ENCODE data around the gene ZSWIM5. TPM values are rescaled to one million over a fixed set of nuclear protein-coding genes. Genes with fewer than 3 reads are reported as not detected.
"Not testable (repeated sequence)": the region's sequence is repeated elsewhere in the genome, so short reads cannot be mapped to it uniquely, and the experiment has no call there.

Gene ZSWIM5
- polyA plus RNA-seq, 4 donors, result 3.8 to 8.1 (median 4.3) TPM

DNA sequence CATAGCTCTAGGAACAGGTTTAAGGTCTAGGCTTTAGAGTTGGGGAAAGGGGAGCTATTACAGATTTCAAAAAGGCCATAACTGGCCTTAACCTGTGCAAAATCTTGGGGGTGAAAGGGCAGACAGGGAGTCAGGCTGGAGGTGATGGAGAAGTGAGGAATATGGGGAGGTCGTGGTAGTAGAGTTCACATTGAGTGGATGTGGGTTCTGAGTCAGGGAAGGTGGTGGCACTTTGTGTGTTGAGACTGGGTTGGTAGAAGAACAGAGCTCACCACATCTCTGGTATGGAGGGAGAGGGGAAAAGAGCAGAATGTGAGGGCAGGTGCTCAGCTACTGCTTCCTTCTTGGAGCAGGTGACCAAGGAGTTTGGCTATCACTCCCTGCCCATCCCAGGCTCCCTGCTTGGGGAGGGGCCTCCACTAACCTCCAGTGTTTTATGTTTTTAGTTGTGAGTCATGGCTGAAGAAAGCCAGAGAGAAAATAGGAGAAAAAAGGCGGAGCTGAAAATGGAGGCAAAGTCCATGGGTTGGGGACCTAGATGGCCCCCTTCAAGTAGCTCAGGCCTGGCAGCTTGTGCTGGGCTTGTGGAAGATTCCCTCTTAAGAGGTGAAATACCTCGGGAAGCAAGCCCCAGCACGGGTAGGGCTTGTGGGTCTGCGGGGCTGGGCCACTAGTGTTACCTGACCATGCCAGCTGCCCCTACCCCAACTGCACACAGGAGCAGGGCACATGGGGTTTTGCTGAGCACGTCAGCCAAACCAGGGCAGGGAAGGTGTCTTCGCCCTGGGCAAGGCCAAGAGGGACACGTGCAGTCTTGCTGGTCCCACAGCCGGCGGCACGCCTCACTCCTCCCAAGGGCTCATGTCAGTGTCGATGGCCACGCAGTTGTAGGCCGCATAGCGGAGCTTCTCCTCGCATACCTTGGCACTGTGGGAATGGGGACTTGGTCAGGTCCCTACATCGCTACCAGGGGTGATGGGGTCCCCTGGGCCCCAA is 203.5 kb downstream of the ZSWIM5 start:
- H3K27ac ChIP-seq (ENCODE audit: low read depth in 1 of 3, low read length in 2 of 3), result peak overlapping the region in 2 of 3 donors; percentile 2 to 51
- DNase-seq (peak; percentile 17 to 77), FAIRE-seq (no peak)
- peaks cover 0 to 14% (median 0%) of the 10 kb centered on the region in 3 donors for H3K4me1 ChIP-seq (ENCODE audit: control insufficient read depth in 3 of 3, insufficient read depth in 2 of 3, low read depth in 1 of 3, low read length in 2 of 3)
- H3K36me3 ChIP-seq (ENCODE audit: control insufficient read depth in 3 of 3, insufficient read depth in 2 of 3, low read depth in 1 of 3, low read length in 3 of 3), result peaks cover 32 to 70% (median 50%) of the 10 kb centered on the region in 3 donors
- no peaks in the 10 kb centered on the region for H3K27me3 ChIP-seq (ENCODE audit: control insufficient read depth in 3 of 3, insufficient read depth in 3 of 3, low read length in 3 of 3)
- H3K9me3 ChIP-seq (ENCODE audit: control insufficient read depth in 2 of 2, insufficient read depth in 1 of 2, low read depth in 1 of 2, low read length in 1 of 2), result no peaks in the 10 kb centered on the region
- H3K4me3 ChIP-seq (ENCODE audit: low read depth in 1 of 3, low read length in 3 of 3), result no peak overlapping the region
- 78 to 88% (median 79%) methylated on average over 17 of the region's 17 CpGs for WGBS, 3 donors

- not testable (repeated sequence) for H3K4me3 ChIP-seq (ENCODE audit: low read depth in 1 of 3, low read length in 3 of 3); DNase-seq; FAIRE-seq; H3K27ac ChIP-seq (ENCODE audit: low read depth in 1 of 3, low read length in 2 of 3); H3K27me3 ChIP-seq (ENCODE audit: control insufficient read depth in 3 of 3, insufficient read depth in 3 of 3, low read length in 3 of 3); H3K9me3 ChIP-seq (ENCODE audit: control insufficient read depth in 2 of 2, insufficient read depth in 1 of 2, low read depth in 1 of 2, low read length in 1 of 2)
- peaks cover 0 to 14% (median 0%) of the 10 kb centered on the region in 3 donors for H3K4me1 ChIP-seq (ENCODE audit: control insufficient read depth in 3 of 3, insufficient read depth in 2 of 3, low read depth in 1 of 3, low read length in 2 of 3)
- H3K36me3 ChIP-seq (ENCODE audit: control insufficient read depth in 3 of 3, insufficient read depth in 2 of 3, low read depth in 1 of 3, low read length in 3 of 3), result peaks cover 24 to 56% (median 38%) of the 10 kb centered on the region in 3 donors
- WGBS, 3 donors, result 91 to 92% (median 92%) methylated on average over 8 of the region's 8 CpGs
Observed at GRCh38 chr1:45001576-45001975, 204.8 kb downstream of the ZSWIM5 start.

- H3K27me3 ChIP-seq (ENCODE audit: control insufficient read depth in 3 of 3, insufficient read depth in 3 of 3, low read length in 3 of 3), result no peaks in the 10 kb centered on the region
- peaks cover 0 to 14% (median 0%) of the 10 kb centered on the region in 3 donors for H3K4me1 ChIP-seq (ENCODE audit: control insufficient read depth in 3 of 3, insufficient read depth in 2 of 3, low read depth in 1 of 3, low read length in 2 of 3)
- no peak for FAIRE-seq
- no peak overlapping the region for H3K27ac ChIP-seq (ENCODE audit: low read depth in 1 of 3, low read length in 2 of 3)
- 62 to 67% (median 67%) methylated on average over 7 of the region's 7 CpGs for WGBS, 3 donors
- peak; percentile 19 to 32 for DNase-seq
- H3K9me3 ChIP-seq (ENCODE audit: control insufficient read depth in 2 of 2, insufficient read depth in 1 of 2, low read depth in 1 of 2, low read length in 1 of 2), result no peaks in the 10 kb centered on the region
- peaks cover 22 to 51% (median 35%) of the 10 kb centered on the region in 3 donors for H3K36me3 ChIP-seq (ENCODE audit: control insufficient read depth in 3 of 3, insufficient read depth in 2 of 3, low read depth in 1 of 3, low read length in 3 of 3)
- H3K4me3 ChIP-seq (ENCODE audit: low read depth in 1 of 3, low read length in 3 of 3), result no peak overlapping the region
Observed at GRCh38 chr1:45001011-45001481, 205.4 kb downstream of the ZSWIM5 start.

GRCh38 chr1:44999232-44999631 is 207.2 kb downstream of the ZSWIM5 start:
- Histone ChIP-seq H3K4me3 (ENCODE audit: low read depth in 1 of 3, low read length in 3 of 3) (no peak overlapping the region), H3K4me1 (ENCODE audit: control insufficient read depth in 3 of 3, insufficient read depth in 2 of 3, low read depth in 1 of 3, low read length in 2 of 3) (peaks cover 0 to 14% (median 0%) of the 10 kb centered on the region in 3 donors), H3K9me3 (ENCODE audit: control insufficient read depth in 2 of 2, insufficient read depth in 1 of 2, low read depth in 1 of 2, low read length in 1 of 2) (no peaks in the 10 kb centered on the region), H3K27me3 (ENCODE audit: control insufficient read depth in 3 of 3, insufficient read depth in 3 of 3, low read length in 3 of 3) (no peaks in the 10 kb centered on the region), H3K27ac (ENCODE audit: low read depth in 1 of 3, low read length in 2 of 3) (no peak overlapping the region), H3K36me3 (ENCODE audit: control insufficient read depth in 3 of 3, insufficient read depth in 2 of 3, low read depth in 1 of 3, low read length in 3 of 3) (peaks cover 13 to 33% (median 18%) of the 10 kb centered on the region in 3 donors)
- WGBS, 3 donors, result 79 to 93% (median 81%) methylated on average over 3 of the region's 3 CpGs
- DNase-seq (no peak), FAIRE-seq (no peak)

GRCh38 chr1:44995467-44996238 is 210.8 kb downstream of the ZSWIM5 start:
- 93 to 97% (median 94%) methylated on average over 7 of the region's 7 CpGs for WGBS, 3 donors
- Histone ChIP-seq H3K36me3 (ENCODE audit: control insufficient read depth in 3 of 3, insufficient read depth in 2 of 3, low read depth in 1 of 3, low read length in 3 of 3) (no peaks in the 10 kb centered on the region), H3K4me3 (ENCODE audit: low read depth in 1 of 3, low read length in 3 of 3) (no peak overlapping the region), H3K9me3 (ENCODE audit: control insufficient read depth in 2 of 2, insufficient read depth in 1 of 2, low read depth in 1 of 2, low read length in 1 of 2) (no peaks in the 10 kb centered on the region), H3K27me3 (ENCODE audit: control insufficient read depth in 3 of 3, insufficient read depth in 3 of 3, low read length in 3 of 3) (no peaks in the 10 kb centered on the region), H3K27ac (ENCODE audit: low read depth in 1 of 3, low read length in 2 of 3) (no peak overlapping the region), H3K4me1 (ENCODE audit: control insufficient read depth in 3 of 3, insufficient read depth in 2 of 3, low read depth in 1 of 3, low read length in 2 of 3) (no peaks in the 10 kb centered on the region)
- FAIRE-seq, result no peak
- DNase-seq, result no peak

GRCh38 chr1:44994309-44994898 is 212.0 kb downstream of the ZSWIM5 start:
- FAIRE-seq (no peak), DNase-seq (no peak)
- H3K4me1 ChIP-seq (ENCODE audit: control insufficient read depth in 3 of 3, insufficient read depth in 2 of 3, low read depth in 1 of 3, low read length in 2 of 3), result no peaks in the 10 kb centered on the region
- H3K9me3 ChIP-seq (ENCODE audit: control insufficient read depth in 2 of 2, insufficient read depth in 1 of 2, low read depth in 1 of 2, low read length in 1 of 2), result no peaks in the 10 kb centered on the region
- H3K27ac ChIP-seq (ENCODE audit: low read depth in 1 of 3, low read length in 2 of 3), result no peak overlapping the region
- H3K36me3 ChIP-seq (ENCODE audit: control insufficient read depth in 3 of 3, insufficient read depth in 2 of 3, low read depth in 1 of 3, low read length in 3 of 3), result no peaks in the 10 kb centered on the region
- WGBS, 3 donors, result 74 to 84% (median 78%) methylated on average over 7 of the region's 7 CpGs
- H3K4me3 ChIP-seq (ENCODE audit: low read depth in 1 of 3, low read length in 3 of 3), result no peak overlapping the region
- H3K27me3 ChIP-seq (ENCODE audit: control insufficient read depth in 3 of 3, insufficient read depth in 3 of 3, low read length in 3 of 3), result no peaks in the 10 kb centered on the region

DNA sequence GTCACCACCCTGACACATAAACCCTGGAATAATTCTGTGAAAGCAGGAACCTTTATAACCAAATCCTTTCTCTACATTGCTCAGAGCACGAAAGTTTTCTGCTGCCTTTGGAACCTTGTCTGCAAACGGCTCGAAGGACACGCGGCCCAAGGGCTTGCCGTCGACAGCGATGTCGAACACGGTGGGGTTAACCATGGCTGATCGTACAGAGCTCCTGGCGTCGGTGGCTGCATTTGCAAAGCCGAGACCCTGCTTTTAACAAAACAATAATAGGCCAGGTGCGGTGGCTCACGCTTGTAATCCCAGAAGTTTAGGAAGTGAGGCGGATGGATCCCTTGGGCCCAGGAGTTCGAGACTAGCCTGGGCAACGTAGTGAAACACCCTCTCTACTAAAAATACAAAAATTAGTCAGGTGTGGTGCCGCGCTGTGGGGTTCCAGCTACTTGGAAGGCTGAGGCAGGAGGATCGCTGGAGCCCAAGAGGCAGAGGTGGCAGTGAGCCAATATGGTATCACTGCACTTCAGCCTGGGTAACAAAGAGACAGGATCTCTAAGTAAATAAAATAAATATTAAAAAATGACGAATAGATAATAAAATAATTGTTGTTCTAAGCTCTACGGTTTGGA is 217.8 kb downstream of the ZSWIM5 start:
- DNase-seq, result no peak
- peaks cover 0 to 8% (median 6%) of the 10 kb centered on the region in 3 donors for H3K4me1 ChIP-seq (ENCODE audit: control insufficient read depth in 3 of 3, insufficient read depth in 2 of 3, low read depth in 1 of 3, low read length in 2 of 3)
- H3K27me3 ChIP-seq (ENCODE audit: control insufficient read depth in 3 of 3, insufficient read depth in 3 of 3, low read length in 3 of 3), result no peaks in the 10 kb centered on the region
- H3K4me3 ChIP-seq (ENCODE audit: low read depth in 1 of 3, low read length in 3 of 3), result no peak overlapping the region
- WGBS, 3 donors, result 87 to 91% (median 90%) methylated on average over 24 of the region's 24 CpGs
- no peak overlapping the region for H3K27ac ChIP-seq (ENCODE audit: low read depth in 1 of 3, low read length in 2 of 3)
- FAIRE-seq, result no peak
- no peaks in the 10 kb centered on the region for H3K9me3 ChIP-seq (ENCODE audit: control insufficient read depth in 2 of 2, insufficient read depth in 1 of 2, low read depth in 1 of 2, low read length in 1 of 2)
- H3K36me3 ChIP-seq (ENCODE audit: control insufficient read depth in 3 of 3, insufficient read depth in 2 of 3, low read depth in 1 of 3, low read length in 3 of 3), result peaks cover 0 to 2% (median 0%) of the 10 kb centered on the region in 3 donors
